Measurements from ENCODE around the gene DNAJC25. TPM values are rescaled to one million over a fixed set of nuclear protein-coding genes. Genes with fewer than 3 reads are reported as not detected.

The DNAJC25 gene
- 1 to 10 TPM; 3.5 to 3.9 TPM for total RNA-seq

GRCh38 chr9:111631214-111631971 is at the start of gene DNAJC25:
Gene DNAJC25 (plus strand): TSS chr9:111631334. CDS start chr9:111631408, 74 bp downstream.

GRCh38 chr9:111599092-111599954 is 31.8 kb upstream of the DNAJC25 start, which contains the start of gene PTGR1:
Gene PTGR1 (minus strand): TSS chr9:111599647. CDS start chr9:111597422, 2,225 bp downstream.

DNA sequence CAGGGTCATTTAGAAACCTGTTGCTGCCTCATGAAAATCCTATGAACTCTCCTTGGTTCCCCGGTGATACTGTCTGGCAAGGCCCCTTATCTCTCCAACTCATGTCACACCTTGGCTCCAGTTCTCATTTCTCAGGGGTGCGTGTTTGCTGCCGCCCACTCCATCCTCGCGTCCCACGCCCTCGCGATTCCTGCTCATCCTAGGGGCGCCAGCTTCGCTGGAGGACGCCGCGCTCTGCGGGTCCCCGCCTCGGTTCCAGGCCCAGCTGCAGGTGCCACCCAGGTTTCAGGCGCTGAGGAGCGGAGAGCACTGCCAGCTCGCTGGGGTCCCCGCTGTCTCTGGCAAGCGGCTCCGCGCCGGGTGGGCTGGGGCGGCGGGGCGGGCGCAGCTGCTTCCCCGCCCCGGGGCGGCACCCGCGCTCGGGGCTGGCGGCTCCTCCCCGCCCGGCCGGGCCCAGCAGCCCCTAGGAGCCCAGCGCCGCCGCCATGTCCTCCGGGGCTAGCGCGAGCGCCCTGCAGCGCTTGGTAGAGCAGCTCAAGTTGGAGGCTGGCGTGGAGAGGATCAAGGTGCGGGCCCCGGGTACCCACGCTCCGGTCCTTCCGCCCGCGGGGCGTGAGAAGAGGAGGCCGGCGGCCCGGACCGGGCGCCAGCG is 30.1 kb downstream of the DNAJC25 start, which contains the start of gene GNG10:
GNG10 (plus strand) TSS at position 456 of the 652 bp plus-strand sequence; CDS start at position 486, 30 bp downstream.

Other genes with a start within 250 kb of the DNAJC25 start
- gene ECPAS, start 147.0 kb upstream of the DNAJC25 start, total RNA-seq = 10 to 100 TPM; 61.6 to 62.7 TPM
- gene ZNF483, start 106.2 kb upstream of the DNAJC25 start, total RNA-seq = 1 to 10 TPM; 2.8 to 3.2 TPM
- under 1 TPM in 1 of 2 experiments, not detected in 1; 0.39 TPM for gene PTGR1, start 31.7 kb upstream of the DNAJC25 start, total RNA-seq
- 10 to 100 TPM; 25.8 to 27.9 TPM for gene GNG10, start 30.3 kb downstream of the DNAJC25 start, total RNA-seq
- gene SHOC1, start 163.6 kb downstream of the DNAJC25 start, total RNA-seq = not detected